OCI-LY7 (cell line): ENCODE results near the gene AKR1C8. TPM values are rescaled to one million over a fixed set of nuclear protein-coding genes. Genes with fewer than 3 reads are reported as not detected.
"Not testable (repeated sequence)": the region's sequence is repeated elsewhere in the genome, so short reads cannot be mapped to it uniquely, and the experiment has no call there.

ENCODE experiments used
- BruUV-seq: library from RNA; stranded (reverse); fragments of 400-500 nt; replicated peaks from 2 replicates; lab custom pipeline; 2021; lab: Mats Ljungman, UMichigan
- CTCF ChIA-PET: fragments of 300-600 bp; sonication (Branson Sonifier 250); formaldehyde crosslinking; loops from one replicate; lab custom pipeline; 2022; ENCODE audit warnings: antibody characterized with exemption; ENCODE audit not compliant: unreplicated experiment; lab: Charles Lee
- POLR2A ChIA-PET: fragments of 300-600 bp; sonication (Branson Sonifier 250); formaldehyde crosslinking; loops from one replicate; lab custom pipeline; 2022; ENCODE audit warnings: antibody characterized with exemption; lab: Charles Lee
- DNase-seq: peaks from one replicate; pipeline ENCODE4 v3.0.0-alpha.2; 2015; ENCODE audit warnings: low spot score
- H2AFZ ChIP-seq: fragments of 200-600 bp; sonication (generic), shearing (Covaris generic); 2 replicates; pipeline ENCODE4 v1.6.1; 2014; ENCODE audit warnings: mild to moderate bottlenecking, antibody characterized with exemption, low read length, moderate library complexity
- H3K27ac ChIP-seq: fragments of 200-600 bp; sonication (generic); 2 replicates; pipeline ENCODE4 v1.5.1; 2014; ENCODE audit warnings: mixed run types, low read depth, mild to moderate bottlenecking, moderate library complexity, low read length, inconsistent platforms; ENCODE audit not compliant: poor library complexity, severe bottlenecking
- H3K36me3 ChIP-seq: fragments of 200-600 bp; sonication (generic); 2 replicates; pipeline ENCODE4 v1.6.1; 2014; ENCODE audit warnings: mild to moderate bottlenecking, antibody characterized with exemption, low read length, moderate library complexity, mixed read lengths; ENCODE audit not compliant: insufficient read depth
- H3K4me1 ChIP-seq: fragments of 200-600 bp; sonication (generic); 2 replicates; pipeline ENCODE4 v1.5.1; 2014; ENCODE audit warnings: mild to moderate bottlenecking, low read length; ENCODE audit not compliant: insufficient read depth, poor library complexity, severe bottlenecking
- H3K4me2 ChIP-seq: fragments of 200-600 bp; sonication (generic); 2 replicates; pipeline ENCODE4 v1.6.1; 2014; ENCODE audit warnings: mild to moderate bottlenecking, low read length
- H3K4me3 ChIP-seq: fragments of 200-600 bp; sonication (generic); 2 replicates; pipeline ENCODE4 v1.5.1; 2014; ENCODE audit warnings: mild to moderate bottlenecking, low read depth, low read length; ENCODE audit not compliant: poor library complexity, severe bottlenecking
- H3K79me2 ChIP-seq: fragments of 200-600 bp; sonication (generic); 2 replicates; pipeline ENCODE4 v1.6.1; 2016; ENCODE audit warnings: low read depth, mild to moderate bottlenecking, low read length, moderate library complexity, mixed read lengths; ENCODE audit not compliant: insufficient read depth
- H3K9me2 ChIP-seq: fragments of 200-600 bp; sonication (generic); 2 replicates; pipeline ENCODE4 v1.6.1; 2016; ENCODE audit warnings: mild to moderate bottlenecking, low read length, mixed read lengths; ENCODE audit not compliant: insufficient read depth
- H3K9me3 ChIP-seq: fragments of 200-600 bp; sonication (generic); 2 replicates; pipeline ENCODE4 v1.6.1; 2014; ENCODE audit warnings: mild to moderate bottlenecking, mixed run types, low read length, mixed read lengths
- H4K20me1 ChIP-seq: fragments of 200-600 bp; sonication (generic); 2 replicates; pipeline ENCODE4 v1.6.1; 2014; ENCODE audit warnings: mild to moderate bottlenecking, antibody characterized with exemption, low read length, moderate library complexity, mixed read lengths; ENCODE audit not compliant: insufficient read depth
- EZH2phosphoT487 ChIP-seq: fragments of 200-600 bp; sonication (generic); IDR thresholded peaks from 2 replicates; pipeline ENCODE4 v1.6.1; 2018; ENCODE audit warnings: low read depth, borderline replicate concordance, mild to moderate bottlenecking, mixed run types, antibody characterized with exemption, low read length, moderate library complexity, mixed read lengths
- intact Hi-C: fragments of 100-400 bp; cut with micrococcal nuclease; formaldehyde crosslinking; loops from one replicate; pipeline ENCODE4 v1.10.0; 2022; ENCODE audit not compliant: unreplicated experiment
- total RNA-seq, 2 experiments: library from RNA; depleted of rRNA in 1 of 2; stranded (reverse); fragments of >200 nt in 1 of 2; shearing (Covaris generic) in 1 of 2; gene quantifications; 2 replicates each; pipeline ENCODE4 v1.2.3, GENCODE V29; 2014 to 2022
- TF ChIP-seq, protein P1 (sequence below): fragments of 200-600 bp; sonication (generic); conservative IDR thresholded peaks from 2 replicates; pipeline ENCODE4 v1.5.1; 2014; ENCODE audit warnings: mild to moderate bottlenecking, antibody characterized with exemption, low read length, moderate library complexity, mixed read lengths

The AKR1C8 gene
- total RNA-seq, 2 experiments from 2014 or later: not detected

DNA sequence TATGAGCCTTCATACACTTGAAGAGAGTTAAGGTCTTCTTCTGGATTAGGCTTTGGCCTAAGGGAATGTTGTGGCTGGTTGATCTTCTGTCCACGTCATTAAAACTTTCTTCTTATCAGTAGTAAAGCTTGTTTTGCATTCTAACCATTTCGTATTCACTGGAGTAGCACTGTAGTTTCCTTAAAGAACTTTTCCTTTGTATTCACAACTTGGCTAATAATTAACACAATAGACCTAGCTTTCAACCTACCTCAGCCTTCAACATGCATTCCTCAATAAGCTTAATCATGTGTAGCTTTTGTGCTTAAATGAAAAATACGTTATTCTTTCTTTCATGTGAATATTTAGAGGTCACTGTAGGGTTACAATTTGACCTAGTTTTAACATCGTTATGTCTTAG is 42.8 kb downstream of the AKR1C8 start:
- CTCF ChIA-PET: no interaction called here
- Histone ChIP-seq H3K4me2 (no peak overlapping the region), H3K27ac (no peak overlapping the region), H2AFZ (no peak overlapping the region), H3K4me3 (no peak overlapping the region), H3K79me2 (no peaks in the 10 kb centered on the region), H3K9me2 (no peaks in the 10 kb centered on the region), H3K36me3 (no peaks in the 10 kb centered on the region), H3K9me3 (no peaks in the 10 kb centered on the region), H4K20me1 (no peaks in the 10 kb centered on the region), H3K4me1 (no peaks in the 10 kb centered on the region)
- no peak for TF ChIP-seq EZH2phosphoT487
- TF ChIP-seq, protein P1, sequence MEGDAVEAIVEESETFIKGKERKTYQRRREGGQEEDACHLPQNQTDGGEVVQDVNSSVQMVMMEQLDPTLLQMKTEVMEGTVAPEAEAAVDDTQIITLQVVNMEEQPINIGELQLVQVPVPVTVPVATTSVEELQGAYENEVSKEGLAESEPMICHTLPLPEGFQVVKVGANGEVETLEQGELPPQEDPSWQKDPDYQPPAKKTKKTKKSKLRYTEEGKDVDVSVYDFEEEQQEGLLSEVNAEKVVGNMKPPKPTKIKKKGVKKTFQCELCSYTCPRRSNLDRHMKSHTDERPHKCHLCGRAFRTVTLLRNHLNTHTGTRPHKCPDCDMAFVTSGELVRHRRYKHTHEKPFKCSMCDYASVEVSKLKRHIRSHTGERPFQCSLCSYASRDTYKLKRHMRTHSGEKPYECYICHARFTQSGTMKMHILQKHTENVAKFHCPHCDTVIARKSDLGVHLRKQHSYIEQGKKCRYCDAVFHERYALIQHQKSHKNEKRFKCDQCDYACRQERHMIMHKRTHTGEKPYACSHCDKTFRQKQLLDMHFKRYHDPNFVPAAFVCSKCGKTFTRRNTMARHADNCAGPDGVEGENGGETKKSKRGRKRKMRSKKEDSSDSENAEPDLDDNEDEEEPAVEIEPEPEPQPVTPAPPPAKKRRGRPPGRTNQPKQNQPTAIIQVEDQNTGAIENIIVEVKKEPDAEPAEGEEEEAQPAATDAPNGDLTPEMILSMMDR: no peak
- BruUV-seq: no TSS peak
- no peak for DNase-seq
- intact Hi-C loops: no loop called here
- POLR2A ChIA-PET: interaction anchor here (0.6 kb wide), 1 partner anchor 720 kb away, joined by 3 read pairs; no protein-coding TSS in a partner anchor

DNA sequence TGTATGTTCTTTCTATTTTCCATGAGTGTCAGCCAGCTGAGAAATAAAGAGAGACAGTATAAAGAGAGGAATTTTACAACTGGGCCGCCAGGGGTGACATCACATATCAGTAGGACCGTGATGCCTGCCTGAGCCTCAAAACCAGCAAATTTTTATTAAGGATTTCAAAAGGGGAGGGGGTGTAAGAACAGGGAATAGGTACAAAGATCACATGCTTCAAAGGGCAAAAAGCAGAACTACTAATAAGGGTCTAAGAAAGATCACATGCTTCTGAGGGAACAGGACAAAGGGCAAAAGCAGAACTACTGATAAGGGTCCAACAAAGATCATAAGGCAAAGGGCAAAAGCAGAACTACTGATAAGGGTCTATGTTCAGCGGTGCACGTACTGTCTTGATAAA is 47.3 kb downstream of the AKR1C8 start:
- CTCF ChIA-PET, H3K79me2 ChIP-seq, H4K20me1 ChIP-seq, H3K4me2 ChIP-seq, BruUV-seq, POLR2A ChIA-PET, DNase-seq, H3K36me3 ChIP-seq, H2AFZ ChIP-seq, H3K4me3 ChIP-seq, intact Hi-C loops, H3K9me2 ChIP-seq, H3K27ac ChIP-seq, H3K4me1 ChIP-seq: not testable (repeated sequence)
- H3K9me3 ChIP-seq: peaks cover 12% of the 10 kb centered on the region; the same call in 1 of the 2 replicates

DNA sequence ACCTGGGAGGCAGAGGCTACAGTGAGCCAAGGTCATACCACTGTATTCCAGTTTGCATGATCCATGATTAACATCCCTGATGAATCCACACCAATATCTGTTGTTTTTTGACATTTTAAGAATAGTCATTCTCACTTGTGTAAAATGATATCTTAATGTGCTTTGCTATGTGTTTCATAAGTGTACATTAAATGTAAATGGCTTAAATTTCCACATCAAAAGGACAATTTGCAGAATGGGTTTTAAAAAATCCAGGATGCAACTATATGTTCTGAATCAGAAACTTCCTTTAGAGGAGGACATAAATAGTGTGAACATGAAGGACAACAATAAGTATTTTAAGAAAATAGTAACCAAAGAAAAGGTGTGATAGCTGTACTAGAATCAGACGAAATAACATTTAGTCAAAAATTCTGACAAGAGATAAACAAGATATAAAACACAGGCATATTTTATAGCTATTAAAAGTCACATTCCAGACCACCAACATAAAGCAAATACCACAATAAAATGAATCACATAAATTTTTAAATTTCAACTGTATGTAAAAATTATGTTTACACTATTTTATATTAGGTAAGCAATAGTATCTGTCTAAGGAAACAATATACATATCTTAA is 48.4 kb downstream of the AKR1C8 start:
- Histone ChIP-seq H3K4me1 (no peaks in the 10 kb centered on the region), H3K4me3 (no peak overlapping the region), H3K79me2 (no peaks in the 10 kb centered on the region), H3K36me3 (no peaks in the 10 kb centered on the region), H3K27ac (no peak overlapping the region), H2AFZ (no peak overlapping the region), H3K9me2 (no peaks in the 10 kb centered on the region), H4K20me1 (no peaks in the 10 kb centered on the region), H3K4me2 (no peak overlapping the region), H3K9me3 (peaks cover 12% of the 10 kb centered on the region; the same call in 1 of the 2 replicates)
- no peak for DNase-seq
- intact Hi-C loops: no loop called here
- ChIA-PET CTCF (no interaction called here), POLR2A (no interaction called here)
- no TSS peak for BruUV-seq
- TF ChIP-seq EZH2phosphoT487: no peak
- TF ChIP-seq, protein P1: no peak
